NCI-H526 treated with DMSO at 0.1 percent for 48 hours (cell line): ENCODE results near the gene UNC5C.

ENCODE experiments used
- DNase-seq: peaks from one replicate; lab custom pipeline; 2025; lab: John Stamatoyannopoulos, UW

UNC5C gene

GRCh38 chr4:95546866-95547714 is 1.7 kb downstream of the UNC5C start:
- no peak for DNase-seq

- no peak for DNase-seq
These were observed 2.6 kb downstream of the UNC5C start for GRCh38 chr4:95546221-95546620.

- no peak for DNase-seq
These were observed 3.2 kb downstream of the UNC5C start for GRCh38 chr4:95545546-95545945.

- DNase-seq, result no peak
These were observed 4.4 kb downstream of the UNC5C start for GRCh38 chr4:95544113-95545103.

GRCh38 chr4:95541889-95542607 is 6.7 kb downstream of the UNC5C start:
- no peak for DNase-seq

GRCh38 chr4:95541094-95541493 is 7.7 kb downstream of the UNC5C start:
- DNase-seq, result no peak

GRCh38 chr4:95540227-95540626 is 8.5 kb downstream of the UNC5C start:
- no peak for DNase-seq

- DNase-seq, result no peak
These were observed 9.7 kb downstream of the UNC5C start for GRCh38 chr4:95539106-95539505.

- no peak for DNase-seq
These were observed 10.8 kb downstream of the UNC5C start for GRCh38 chr4:95537863-95538488.

- DNase-seq, result no peak
These were observed 11.6 kb downstream of the UNC5C start for GRCh38 chr4:95537191-95537590.

GRCh38 chr4:95536650-95537049 is 12.1 kb downstream of the UNC5C start:
- DNase-seq, result no peak

- DNase-seq, result no peak
These were observed 13.6 kb downstream of the UNC5C start for GRCh38 chr4:95535180-95535579.

- DNase-seq, result no peak
These were observed 14.7 kb downstream of the UNC5C start for GRCh38 chr4:95534032-95534431.

- no peak for DNase-seq
These were observed 15.5 kb downstream of the UNC5C start for GRCh38 chr4:95533254-95533653.

GRCh38 chr4:95532305-95532704 is 16.5 kb downstream of the UNC5C start:
- DNase-seq, result no peak

GRCh38 chr4:95531141-95531540 is 17.6 kb downstream of the UNC5C start:
- DNase-seq, result no peak

- no peak for DNase-seq
These were observed 18.8 kb downstream of the UNC5C start for GRCh38 chr4:95529946-95530345.

- DNase-seq, result no peak
These were observed 20.3 kb downstream of the UNC5C start for GRCh38 chr4:95528388-95528948.

GRCh38 chr4:95526075-95526474 is 22.7 kb downstream of the UNC5C start:
- DNase-seq, result no peak

GRCh38 chr4:95524729-95525128 is 24.0 kb downstream of the UNC5C start:
- no peak for DNase-seq

- no peak for DNase-seq
These were observed 24.6 kb downstream of the UNC5C start for GRCh38 chr4:95524184-95524583.
